ENCODE results near the gene STEAP1B.

GRCh38 chr7:22441157-22441556 is 58.8 kb downstream of the STEAP1B start:
- TF ChIP-seq CTCF (IDR thresholded peaks at IDR 0.05), result no peak
- TF ChIP-seq NFIC (IDR thresholded peaks at IDR 0.05; ENCODE audit: borderline replicate concordance), result no peak
- no peak for TF ChIP-seq RCOR1 (IDR thresholded peaks at IDR 0.05; ENCODE audit: low read length)
- TF ChIP-seq RXRA (IDR thresholded peaks at IDR 0.05; ENCODE audit: borderline replicate concordance, low read depth), result no peak
- no peak for TF ChIP-seq TAF1 (IDR thresholded peaks at IDR 0.05; ENCODE audit: borderline replicate concordance, low read depth, low read length)
- TF ChIP-seq IRF3 (IDR thresholded peaks at IDR 0.05; ENCODE audit: low read depth, low read length), result no peak
- no peak for TF ChIP-seq TEAD4 (IDR thresholded peaks at IDR 0.05; ENCODE audit: borderline replicate concordance, insufficient read depth)
- TF ChIP-seq EZH2phosphoT487 (IDR thresholded peaks at IDR 0.05; ENCODE audit: borderline replicate concordance, low read depth), result no peak
